GM12891 (cell line): Measurements from ENCODE around the gene EMX1.
"Not testable (repeated sequence)": the region's sequence is repeated elsewhere in the genome, so short reads cannot be mapped to it uniquely, and the experiment has no call there.

Experiments
- DNase-seq: peaks from one replicate; pipeline ENCODE4 v3.0.0; 2011; ENCODE audit warnings: low spot score; ENCODE audit not compliant: insufficient read length
- FAIRE-seq: peaks from 2 replicates; lab custom pipeline; 2011; peaks lifted over from hg19 to GRCh38; lab: Jason Lieb, UNC
- PAX5 ChIP-seq: IDR thresholded peaks from 2 replicates; pipeline ENCODE4 v1.6.1; 2011; ENCODE audit warnings: low read length, moderate library complexity, mild to moderate bottlenecking; ENCODE audit not compliant: insufficient read depth, severe bottlenecking
- POLR2A ChIP-seq: IDR thresholded peaks from 2 replicates; pipeline ENCODE4 v1.6.1; 2011; ENCODE audit warnings: low read depth, low read length, control low read depth
- POLR2AphosphoS5 ChIP-seq: IDR thresholded peaks from 2 replicates; pipeline ENCODE4 v1.6.1; 2011; ENCODE audit warnings: low read depth, low read length, control low read depth
- POU2F2 ChIP-seq: IDR thresholded peaks from 2 replicates; pipeline ENCODE4 v1.6.1; 2011; ENCODE audit warnings: low read depth, mild to moderate bottlenecking, control low read depth, low read length, moderate library complexity
- SPI1 ChIP-seq: IDR thresholded peaks from 2 replicates; pipeline ENCODE4 v1.6.1; 2011; ENCODE audit warnings: low read depth, low read length, control low read depth
- TAF1 ChIP-seq: IDR thresholded peaks from 2 replicates; pipeline ENCODE4 v1.6.1; 2011; ENCODE audit warnings: low read depth, low read length, control low read depth

EMX1 gene

GRCh38 chr2:72900191-72900825 is 17.0 kb upstream of the EMX1 start:
- no peak for TF ChIP-seq POLR2AphosphoS5
- TF ChIP-seq SPI1: no peak
- TF ChIP-seq POLR2A: no peak
- TF ChIP-seq PAX5: no peak
- DNase-seq (no peak), FAIRE-seq (no peak)

GRCh38 chr2:72901426-72901825 is 15.9 kb upstream of the EMX1 start:
- TF ChIP-seq PAX5: no peak
- no peak for TF ChIP-seq TAF1
- TF ChIP-seq POLR2AphosphoS5: no peak
- no peak for TF ChIP-seq SPI1
- no peak for TF ChIP-seq POU2F2
- TF ChIP-seq POLR2A: no peak
- FAIRE-seq (no peak), DNase-seq (no peak)

GRCh38 chr2:72907369-72907768 is 9.9 kb upstream of the EMX1 start:
- not testable (repeated sequence) for DNase-seq, FAIRE-seq

GRCh38 chr2:72908741-72909140 is 8.6 kb upstream of the EMX1 start:
- FAIRE-seq (no peak), DNase-seq (no peak)
- TF ChIP-seq PAX5 (no peak), POLR2A (no peak)

GRCh38 chr2:72911256-72911655 is 6.1 kb upstream of the EMX1 start:
- FAIRE-seq: no peak
- DNase-seq: no peak
- TF ChIP-seq SPI1: no peak
- no peak for TF ChIP-seq POLR2AphosphoS5
- no peak for TF ChIP-seq PAX5
- no peak for TF ChIP-seq POU2F2
- no peak for TF ChIP-seq POLR2A
- no peak for TF ChIP-seq TAF1

- no peak for TF ChIP-seq POLR2A
- TF ChIP-seq TAF1: no peak
- TF ChIP-seq PAX5: no peak
- TF ChIP-seq SPI1: no peak
- TF ChIP-seq POU2F2: no peak
- TF ChIP-seq POLR2AphosphoS5: no peak
- DNase-seq: no peak
- no peak for FAIRE-seq
Observed at GRCh38 chr2:72913486-72914205, 3.7 kb upstream of the EMX1 start.

- DNase-seq: no peak
- TF ChIP-seq POU2F2 (no peak), TAF1 (no peak), POLR2AphosphoS5 (no peak)
- FAIRE-seq: no peak
Observed at GRCh38 chr2:72914206-72914559, 3.1 kb upstream of the EMX1 start.

- no peak for FAIRE-seq
Observed at GRCh38 chr2:72914589-72915319, 2.6 kb upstream of the EMX1 start.

GRCh38 chr2:72915320-72915906 is 1.9 kb upstream of the EMX1 start:
- DNase-seq (no peak), FAIRE-seq (no peak)
- TF ChIP-seq PAX5 (no peak), SPI1 (no peak), POLR2AphosphoS5 (no peak), POU2F2 (no peak), POLR2A (no peak), TAF1 (no peak)

More at GRCh38 chr2:72914589-72915319, 2.6 kb upstream of the EMX1 start:
- TF ChIP-seq POU2F2 (no peak), TAF1 (no peak), SPI1 (no peak), POLR2AphosphoS5 (no peak), PAX5 (no peak), POLR2A (no peak)
- DNase-seq: no peak
